Measurements from ENCODE around the gene AP2S1. TPM values are rescaled to one million over a fixed set of nuclear protein-coding genes. Genes with fewer than 3 reads are reported as not detected.

The AP2S1 gene
- total and polyA plus RNA-seq, 2 of the 4 experiments (the other 2 are of a cell fraction) = 144 to 274 TPM

- Histone ChIP-seq H3K14ac (replicated peaks; ENCODE audit: low read depth, low read length) (no peak overlapping the region), H3K36me3 (ENCODE audit: control insufficient read depth, insufficient read depth, low read length) (no peaks in the 10 kb centered on the region), H4K8ac (ENCODE audit: low read depth in 2 of 2, low read length in 2 of 2) (no peak overlapping the region), H3K56ac (ENCODE audit: extremely low read depth, insufficient read depth, low read length) (no peak overlapping the region), H3K4me1 (ENCODE audit: control insufficient read depth, insufficient read depth, low read length) (peaks cover 23% of the 10 kb centered on the region), H4K91ac (ENCODE audit: insufficient read depth, low read depth, low read length) (no peak overlapping the region), H3K27ac (ENCODE audit: insufficient read depth, low read length) (no peak overlapping the region), H4K5ac (ENCODE audit: low read depth, low read length) (no peak overlapping the region), H2BK120ac (ENCODE audit: low read depth, low read length) (no peak overlapping the region), H3K9ac (ENCODE audit: low read depth, low read length) (no peak overlapping the region), H3K4me3 (ENCODE audit: insufficient read depth, low read depth, low read length) (no peak overlapping the region), H3K79me1 (ENCODE audit: low read depth in 1 of 2, low read length in 2 of 2) (peaks cover 35 to 77% of the 10 kb centered on the region in 2 experiments), H3K9me3 (ENCODE audit: control insufficient read depth, insufficient read depth, low read length) (no peaks in the 10 kb centered on the region), H2BK15ac (ENCODE audit: low read depth, low read length) (no peak overlapping the region), H4K20me1 (ENCODE audit: insufficient read depth, low read length) (peaks cover 85% of the 10 kb centered on the region), H3K4ac (ENCODE audit: low read depth, low read length) (no peak overlapping the region), H2AK9ac (replicated peaks; ENCODE audit: low read depth, low read length, poor library complexity) (no peak overlapping the region), H3K27me3 (ENCODE audit: control insufficient read depth, insufficient read depth, low read length) (no peaks in the 10 kb centered on the region), H2BK5ac (ENCODE audit: low read depth, low read length, poor library complexity, severe bottlenecking) (no peak overlapping the region), H2AFZ (replicated peaks; ENCODE audit: low read length, poor library complexity) (no peak overlapping the region), H2AK5ac (ENCODE audit: low read depth, low read length) (no peak overlapping the region), H3K23ac (ENCODE audit: low read depth, low read length) (no peak overlapping the region), H2BK20ac (ENCODE audit: low read depth, low read length) (no peak overlapping the region), H3K18ac (ENCODE audit: low read depth, low read length) (no peak overlapping the region), H3K4me2 (ENCODE audit: low read depth, low read length) (no peak overlapping the region; the same call in 1 of the 2 replicates), H3K9me1 (ENCODE audit: insufficient read depth, low read length) (peaks cover 29% of the 10 kb centered on the region)
- no TSS peak for BruUV-seq (replicated peaks)
- WGBS, 2 experiments (ENCODE audit: extremely low coverage in 2 of 2, insufficient read length in 1 of 2) = no CpG with 5 or more reads among the region's 3 CpGs
- no peak for TF ChIP-seq MAFK (IDR thresholded peaks at IDR 0.05; ENCODE audit: low read depth, low read length)
- no peak for TF ChIP-seq SMC3 (IDR thresholded peaks at IDR 0.05; ENCODE audit: low read depth, low read length)
- TF ChIP-seq MXI1 (IDR thresholded peaks at IDR 0.05; ENCODE audit: borderline replicate concordance, low read depth, low read length) = no peak
- no peak for TF ChIP-seq RCOR1 (IDR thresholded peaks at IDR 0.05; ENCODE audit: insufficient replicate concordance, low read length)
- TF ChIP-seq RFX5 (IDR thresholded peaks at IDR 0.05; ENCODE audit: low read depth, low read length) = no peak
- no peak for TF ChIP-seq BHLHE40 (IDR thresholded peaks at IDR 0.05; ENCODE audit: low read depth, low read length)
- no peak for TF ChIP-seq CTCF (conservative IDR thresholded peaks at IDR 0.05; ENCODE audit: low read depth, low read length)
- TF ChIP-seq FOS (IDR thresholded peaks at IDR 0.05; ENCODE audit: low read depth, low read length) = no peak
- no peak for TF ChIP-seq RAD21 (IDR thresholded peaks at IDR 0.05; ENCODE audit: low read length)
- no peak for TF ChIP-seq CEBPB (IDR thresholded peaks at IDR 0.05; ENCODE audit: low read depth, low read length)
- no peak for TF ChIP-seq POLR2A (IDR thresholded peaks at IDR 0.05; ENCODE audit: low read depth, low read length)
- TF ChIP-seq MAZ (IDR thresholded peaks at IDR 0.05; ENCODE audit: borderline replicate concordance, low read depth, low read length) = no peak
- no peak for TF ChIP-seq CHD1 (IDR thresholded peaks at IDR 0.05; ENCODE audit: low read depth, low read length)
- TF ChIP-seq ELK1 (IDR thresholded peaks at IDR 0.05; ENCODE audit: borderline replicate concordance, low read depth, low read length) = no peak
- TF ChIP-seq USF2 (IDR thresholded peaks at IDR 0.05; ENCODE audit: low read depth, low read length) = no peak
- no peak for TF ChIP-seq NFE2L2 (IDR thresholded peaks at IDR 0.05; ENCODE audit: low read depth, low read length)
- ChIA-PET POLR2A (ENCODE audit: unreplicated experiment) (no interaction called here), CTCF (no interaction called here)
- no peak for DNase-seq
- ATAC-seq (ENCODE audit: low read depth) = no peak
- dilution Hi-C loops (cut with HindIII; ENCODE audit: low sequenced_read_pairs, unreplicated experiment) = no loop called here
- intact Hi-C loops (cut with micrococcal nuclease) = no loop called here
- in situ Hi-C loops (cut with MboI; ENCODE audit: low sequenced_read_pairs) = no loop called here
Observed at GRCh38 chr19:46867170-46867569, 16.5 kb upstream of the AP2S1 start.

Measured in IMR-90 (cell line).